Mucosa of descending colon (tissue), 3 donors: Measurements from ENCODE around the gene ZNF433. TPM values are rescaled to one million over a fixed set of nuclear protein-coding genes. Genes with fewer than 3 reads are reported as not detected.
A peak's percentile ranks its signal among the peaks of the same experiment; 100 is the strongest.

ENCODE experiments used
- ATAC-seq: fragments of 200-7000 bp; cut with Tn5 transposase; one replicate; pipeline ENCODE4 v1.9.1; 2020; ENCODE audit warnings: mild to moderate bottlenecking, moderate library complexity
- DNase-seq, 3 donors: peaks; one replicate each; pipeline ENCODE4 v3.0.0-alpha.2; 2020
- H3K36me3 ChIP-seq: fragments of 200-600 bp; one replicate; pipeline ENCODE4 v1.8.0; 2021; ENCODE audit warnings: low read depth, mild to moderate bottlenecking
- H3K4me1 ChIP-seq: fragments of 200-600 bp; one replicate; pipeline ENCODE4 v1.8.0; 2021; ENCODE audit warnings: low read depth, mild to moderate bottlenecking
- H3K4me3 ChIP-seq: fragments of 200-600 bp; one replicate; pipeline ENCODE4 v1.8.0; 2021; ENCODE audit warnings: mild to moderate bottlenecking
- H3K9me3 ChIP-seq: fragments of 200-600 bp; one replicate; pipeline ENCODE4 v1.8.0; 2021; ENCODE audit warnings: mild to moderate bottlenecking
- intact Hi-C, 2 donors: fragments of 100-400 bp; cut with DNase I in 1 of 2; cut with micrococcal nuclease in 1 of 2; formaldehyde crosslinking; loops; one replicate each; pipeline versions ENCODE4 v1.11.0 to v1.11.1; 2022; cut with DNase I, micrococcal nuclease
- total RNA-seq, 3 donors: library from RNA; stranded (reverse); fragmentation: NEBNext Ultra II Directional in 2 of 3; extraction: Animal tissue kit (Norgen Biotek cat#: 25700) in 2 of 3; gene quantifications; one replicate each; pipeline versions ENCODE4 v1.2.1 to v1.2.4, GENCODE V29; 2021 to 2023
- TF ChIP-seq, protein P1 (sequence below): fragments of 200-600 bp; IDR thresholded peaks from one replicate; pipeline ENCODE4 v1.8.0; 2022; ENCODE audit warnings: antibody characterized with exemption, mild to moderate bottlenecking
- donor health status: DM: no; HTN: no; CAD: no; lungs with moderate emphysema.
- donor health status: DM: no; HTN: no; CAD: no.
- donor health status: DM: no; HTN: yes; CAD: no.

ZNF433 gene
- total RNA-seq, 3 donors from 2014 or later: 1.8 to 4.7 (median 2.5) TPM

DNA sequence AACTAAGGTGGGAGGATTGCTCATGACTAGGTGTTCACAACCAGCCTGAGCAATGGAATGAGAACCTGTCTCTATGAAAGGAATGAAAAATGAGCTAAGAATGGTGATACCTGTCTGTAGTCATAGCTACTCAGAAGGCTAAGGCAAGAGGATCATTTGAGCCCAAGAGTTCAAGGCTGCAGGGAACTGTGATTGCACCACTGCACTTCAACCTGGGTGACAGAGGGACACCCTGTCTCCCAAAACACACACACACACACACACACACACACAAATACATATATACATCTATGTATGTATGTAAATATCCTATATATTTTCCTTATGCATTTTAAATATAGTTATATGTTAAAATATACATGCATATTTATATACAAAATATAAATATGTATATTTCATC lies 7.4 kb upstream of the ZNF433 start:
- ATAC-seq: no peak
- no peak for DNase-seq
- intact Hi-C loops: no loop called here
- H3K36me3 ChIP-seq: no peaks in the 10 kb centered on the region
- TF ChIP-seq, protein P1, sequence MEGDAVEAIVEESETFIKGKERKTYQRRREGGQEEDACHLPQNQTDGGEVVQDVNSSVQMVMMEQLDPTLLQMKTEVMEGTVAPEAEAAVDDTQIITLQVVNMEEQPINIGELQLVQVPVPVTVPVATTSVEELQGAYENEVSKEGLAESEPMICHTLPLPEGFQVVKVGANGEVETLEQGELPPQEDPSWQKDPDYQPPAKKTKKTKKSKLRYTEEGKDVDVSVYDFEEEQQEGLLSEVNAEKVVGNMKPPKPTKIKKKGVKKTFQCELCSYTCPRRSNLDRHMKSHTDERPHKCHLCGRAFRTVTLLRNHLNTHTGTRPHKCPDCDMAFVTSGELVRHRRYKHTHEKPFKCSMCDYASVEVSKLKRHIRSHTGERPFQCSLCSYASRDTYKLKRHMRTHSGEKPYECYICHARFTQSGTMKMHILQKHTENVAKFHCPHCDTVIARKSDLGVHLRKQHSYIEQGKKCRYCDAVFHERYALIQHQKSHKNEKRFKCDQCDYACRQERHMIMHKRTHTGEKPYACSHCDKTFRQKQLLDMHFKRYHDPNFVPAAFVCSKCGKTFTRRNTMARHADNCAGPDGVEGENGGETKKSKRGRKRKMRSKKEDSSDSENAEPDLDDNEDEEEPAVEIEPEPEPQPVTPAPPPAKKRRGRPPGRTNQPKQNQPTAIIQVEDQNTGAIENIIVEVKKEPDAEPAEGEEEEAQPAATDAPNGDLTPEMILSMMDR: no peak
- no peak overlapping the region for H3K4me3 ChIP-seq
- no peaks in the 10 kb centered on the region for H3K4me1 ChIP-seq
- H3K9me3 ChIP-seq: peaks cover 44% of the 10 kb centered on the region

DNA sequence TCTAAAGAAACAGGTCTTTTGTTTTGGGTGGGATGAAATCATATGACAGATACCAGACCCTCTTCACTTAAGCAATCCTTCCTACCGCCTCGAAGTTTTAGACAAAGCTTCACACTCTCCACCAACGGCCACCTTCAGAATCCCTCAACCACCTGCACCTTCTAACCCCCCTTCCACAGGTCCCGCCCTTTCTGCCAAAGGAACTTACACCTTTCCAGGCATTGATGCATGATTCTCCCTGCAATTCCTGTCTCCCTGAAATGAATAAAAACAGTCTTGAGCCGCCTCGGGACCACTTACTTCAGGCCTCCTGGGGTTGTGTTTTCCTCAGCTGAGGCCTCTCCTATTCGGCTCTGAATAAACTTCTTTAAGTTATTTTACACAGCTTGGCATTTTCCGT lies 859 bp downstream of the ZNF433 start:
- H3K4me3 ChIP-seq: peak overlapping the region; percentile 35
- H3K4me1 ChIP-seq: peaks cover 7% of the 10 kb centered on the region
- TF ChIP-seq, protein P1: no peak
- DNase-seq (no peak), ATAC-seq (no peak)
- H3K9me3 ChIP-seq: no peaks in the 10 kb centered on the region
- intact Hi-C loops: no loop called here
- H3K36me3 ChIP-seq: no peaks in the 10 kb centered on the region

DNA sequence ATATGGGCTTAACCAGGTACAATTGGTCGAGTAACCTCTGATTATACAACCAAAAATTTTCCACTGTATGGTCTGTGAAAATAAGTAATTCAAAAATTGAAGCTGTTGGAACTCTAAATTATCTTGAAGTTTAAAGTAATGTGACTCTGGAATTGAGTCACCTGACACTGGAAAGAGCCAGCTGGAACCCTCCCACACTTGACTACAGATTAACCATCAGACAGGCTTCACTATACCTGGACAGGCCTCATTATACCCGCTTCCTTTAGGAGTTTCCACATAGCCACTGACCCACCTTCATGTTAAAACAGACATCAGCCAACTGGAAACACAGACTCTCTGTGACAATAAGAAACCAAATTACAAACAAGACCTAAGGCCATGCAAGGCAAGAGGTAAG lies 1.3 kb downstream of the ZNF433 start:
- TF ChIP-seq, protein P1: no peak
- no peak for DNase-seq
- peaks cover 7% of the 10 kb centered on the region for H3K4me1 ChIP-seq
- H3K36me3 ChIP-seq: no peaks in the 10 kb centered on the region
- no peak for ATAC-seq
- no peaks in the 10 kb centered on the region for H3K9me3 ChIP-seq
- intact Hi-C loops: no loop called here
- H3K4me3 ChIP-seq: no peak overlapping the region

DNA sequence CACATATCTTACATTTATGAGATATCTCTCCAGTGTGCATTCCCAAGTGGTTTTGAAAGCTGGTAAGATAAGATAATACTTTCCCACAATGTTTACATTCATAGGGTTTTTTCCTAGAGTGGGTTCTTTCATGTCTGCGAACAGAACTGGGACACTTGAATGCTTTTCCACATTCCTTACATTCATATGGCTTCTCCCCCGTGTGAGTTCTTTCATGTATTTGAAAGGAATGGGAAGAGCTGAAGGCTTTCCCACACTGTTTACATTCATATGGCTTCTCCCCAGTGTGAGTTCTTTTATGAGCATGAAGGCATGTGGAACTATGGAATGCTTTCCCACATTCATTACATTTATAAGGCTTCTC lies 19.7 kb downstream of the ZNF433 start:
- no peak overlapping the region for H3K4me3 ChIP-seq
- no peak for DNase-seq
- peaks cover 4% of the 10 kb centered on the region for H3K36me3 ChIP-seq
- intact Hi-C loops: no loop called here
- no peak for ATAC-seq
- H3K9me3 ChIP-seq: peaks cover 99% of the 10 kb centered on the region
- TF ChIP-seq, protein P1: no peak
- no peaks in the 10 kb centered on the region for H3K4me1 ChIP-seq

DNA sequence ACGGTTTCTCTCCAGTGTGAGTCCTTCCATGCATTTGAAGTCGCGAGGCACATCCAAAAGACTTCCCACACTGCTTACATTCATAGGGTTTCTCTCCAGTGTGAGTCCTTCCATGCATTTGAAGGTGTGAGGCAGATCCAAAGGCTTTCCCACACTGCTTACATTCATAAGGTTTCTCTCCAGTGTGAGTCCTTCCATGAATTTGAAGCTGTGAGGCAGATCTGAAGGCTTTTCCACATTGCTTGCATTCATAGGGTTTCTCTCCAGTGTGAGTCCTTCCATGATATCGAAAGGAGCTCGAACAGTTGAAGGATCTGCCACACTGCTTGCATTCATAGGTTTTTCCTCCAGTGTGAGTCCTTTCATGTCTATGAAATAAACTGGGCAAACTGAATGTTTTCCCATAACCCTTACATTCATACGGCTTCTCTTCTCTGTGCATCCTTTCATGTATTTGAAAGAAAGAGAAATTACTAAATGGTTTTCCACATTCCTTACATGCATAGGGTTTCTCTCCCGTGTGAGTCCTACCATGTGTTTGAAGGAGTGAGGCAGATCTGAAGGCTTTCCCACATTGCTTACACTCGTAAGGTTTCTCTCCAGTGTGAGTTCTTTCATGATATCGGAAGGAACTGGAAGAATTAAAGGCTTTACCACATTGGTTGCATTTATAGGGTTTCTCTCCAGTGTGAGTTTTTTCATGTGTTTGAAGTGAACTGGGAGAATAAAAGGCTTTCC lies 20.3 kb downstream of the ZNF433 start:
- intact Hi-C loops: no loop called here
- ATAC-seq (no peak), DNase-seq (no peak)
- Histone ChIP-seq H3K36me3 (peaks cover 4% of the 10 kb centered on the region), H3K4me1 (no peaks in the 10 kb centered on the region), H3K4me3 (no peak overlapping the region), H3K9me3 (peaks cover 97% of the 10 kb centered on the region)
- TF ChIP-seq, protein P1: no peak
